Endothelial cell of umbilical vein (primary cell): Measurements from ENCODE around the gene ADCY5.

Experiments
- EZH2 ChIP-seq: IDR thresholded peaks from 2 replicates; pipeline ENCODE4 v1.6.1; 2012; ENCODE audit warnings: borderline replicate concordance, low read depth, mild to moderate bottlenecking, moderate library complexity, low read length, inconsistent platforms; ENCODE audit not compliant: severe bottlenecking
- FOS ChIP-seq: IDR thresholded peaks from 2 replicates; pipeline ENCODE4 v1.6.1; 2011; ENCODE audit warnings: mild to moderate bottlenecking, low read length, moderate library complexity, borderline replicate concordance; ENCODE audit not compliant: insufficient read depth
- MYC ChIP-seq: IDR thresholded peaks from one replicate; pipeline ENCODE4 v1.6.1; 2011; ENCODE audit warnings: mild to moderate bottlenecking, low read depth, low read length
- POLR2A ChIP-seq: IDR thresholded peaks from 2 replicates; pipeline ENCODE4 v1.6.1; 2012; ENCODE audit warnings: low read depth, mild to moderate bottlenecking, control low read depth, low read length
- POLR2AphosphoS5 ChIP-seq: IDR thresholded peaks from 2 replicates; pipeline ENCODE4 v1.6.1; 2012; ENCODE audit warnings: low read depth, mild to moderate bottlenecking, control low read depth, low read length, moderate library complexity; ENCODE audit not compliant: insufficient read depth
- TF ChIP-seq, protein P1 (sequence below), 2 donors: IDR thresholded peaks; 1 replicate in 1 of 2; 2 replicates in 1 of 2; pipeline ENCODE4 v1.5.1; 2011; ENCODE audit warnings: low read length in 2 of 2, mild to moderate bottlenecking in 2 of 2, moderate library complexity in 2 of 2, control low read depth in 1 of 2, inconsistent platforms in 1 of 2, low read depth in 1 of 2; ENCODE audit not compliant: insufficient read depth in 1 of 2; ENCODE audit errors: extremely low read depth in 1 of 2
- TF ChIP-seq, protein P2 (sequence below): IDR thresholded peaks from 2 replicates; pipeline ENCODE4 v1.6.1; 2011; ENCODE audit not compliant: insufficient read depth, insufficient read length

DNA sequence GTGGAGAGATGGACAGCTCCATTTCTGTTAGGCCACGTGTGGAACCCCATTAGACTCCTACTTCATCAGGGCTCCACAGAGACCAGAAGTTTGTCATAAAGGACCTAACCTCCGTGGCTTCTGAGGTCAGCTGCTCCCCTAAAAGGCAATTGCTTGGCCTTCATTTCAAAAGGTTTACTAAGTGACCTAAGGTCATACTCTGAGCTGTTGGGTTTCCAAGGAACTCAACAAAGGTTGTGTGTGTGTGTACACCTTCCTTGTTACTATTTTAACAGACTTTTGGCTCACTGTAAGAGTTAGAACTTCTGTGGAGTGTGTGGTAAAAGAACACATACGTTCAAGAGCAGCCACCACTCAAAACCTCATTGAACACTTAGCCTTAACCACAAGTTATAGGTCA is 173.2 kb downstream of the ADCY5 start:
- TF ChIP-seq, protein P1, sequence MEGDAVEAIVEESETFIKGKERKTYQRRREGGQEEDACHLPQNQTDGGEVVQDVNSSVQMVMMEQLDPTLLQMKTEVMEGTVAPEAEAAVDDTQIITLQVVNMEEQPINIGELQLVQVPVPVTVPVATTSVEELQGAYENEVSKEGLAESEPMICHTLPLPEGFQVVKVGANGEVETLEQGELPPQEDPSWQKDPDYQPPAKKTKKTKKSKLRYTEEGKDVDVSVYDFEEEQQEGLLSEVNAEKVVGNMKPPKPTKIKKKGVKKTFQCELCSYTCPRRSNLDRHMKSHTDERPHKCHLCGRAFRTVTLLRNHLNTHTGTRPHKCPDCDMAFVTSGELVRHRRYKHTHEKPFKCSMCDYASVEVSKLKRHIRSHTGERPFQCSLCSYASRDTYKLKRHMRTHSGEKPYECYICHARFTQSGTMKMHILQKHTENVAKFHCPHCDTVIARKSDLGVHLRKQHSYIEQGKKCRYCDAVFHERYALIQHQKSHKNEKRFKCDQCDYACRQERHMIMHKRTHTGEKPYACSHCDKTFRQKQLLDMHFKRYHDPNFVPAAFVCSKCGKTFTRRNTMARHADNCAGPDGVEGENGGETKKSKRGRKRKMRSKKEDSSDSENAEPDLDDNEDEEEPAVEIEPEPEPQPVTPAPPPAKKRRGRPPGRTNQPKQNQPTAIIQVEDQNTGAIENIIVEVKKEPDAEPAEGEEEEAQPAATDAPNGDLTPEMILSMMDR (IDR thresholded peaks at IDR 0.05; ENCODE audit: extremely low read depth in 1 of 2, insufficient read depth in 1 of 2, low read depth in 1 of 2, low read length in 2 of 2) = no peak
- TF ChIP-seq POLR2A (no peak), EZH2 (no peak), POLR2AphosphoS5 (no peak), FOS (no peak), MYC (no peak)
- TF ChIP-seq, protein P2, sequence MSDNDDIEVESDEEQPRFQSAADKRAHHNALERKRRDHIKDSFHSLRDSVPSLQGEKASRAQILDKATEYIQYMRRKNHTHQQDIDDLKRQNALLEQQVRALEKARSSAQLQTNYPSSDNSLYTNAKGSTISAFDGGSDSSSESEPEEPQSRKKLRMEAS = no peak
